Measurements from ENCODE around the gene SPATA2L. TPM values are rescaled to one million over a fixed set of nuclear protein-coding genes. Genes with fewer than 3 reads are reported as not detected.

The SPATA2L gene
- total RNA-seq, 4 donors from 2014 or later: 1.3 to 7.5 (median 3.2) TPM

- Histone ChIP-seq H3K27me3 (no peaks in the 10 kb centered on the region), H3K27ac (no peak overlapping the region), H3K4me1 (peaks cover 16 to 18% of the 10 kb centered on the region in 2 donors), H3K4me3 (no peak overlapping the region), H3K9me3 (no peaks in the 10 kb centered on the region), H3K36me3 (peaks cover 0 to 9% of the 10 kb centered on the region in 2 donors)
- no peak for DNase-seq
- intact Hi-C loops (cut with DNase I; ENCODE audit: low total_unique reads): no loop called here
- in situ Hi-C loops (cut with MboI; ENCODE audit: low sequenced_read_pairs in 4 of 4): no loop called here
- TF ChIP-seq POLR2A (IDR thresholded peaks at IDR 0.05) (no peak), CTCF (IDR thresholded peaks at IDR 0.05 in 4 of 5, conservative IDR thresholded peaks at IDR 0.05 in 1 of 5) (no peak)
- no peak for ATAC-seq
Observed at GRCh38 chr16:89661215-89661614, 40.3 kb downstream of the SPATA2L start.

- H3K27ac ChIP-seq: no peak overlapping the region
- no peak for ATAC-seq
- peaks cover 18 to 19% of the 10 kb centered on the region in 2 donors for H3K4me1 ChIP-seq
- DNase-seq: no peak
- H3K9me3 ChIP-seq: no peaks in the 10 kb centered on the region
- H3K36me3 ChIP-seq: peaks cover 0 to 9% of the 10 kb centered on the region in 2 donors
- TF ChIP-seq CTCF (IDR thresholded peaks at IDR 0.05 in 4 of 5, conservative IDR thresholded peaks at IDR 0.05 in 1 of 5) (no peak), POLR2A (IDR thresholded peaks at IDR 0.05) (no peak)
- no peak overlapping the region for H3K4me3 ChIP-seq
- H3K27me3 ChIP-seq: no peaks in the 10 kb centered on the region
- in situ Hi-C loops (cut with MboI; ENCODE audit: low sequenced_read_pairs in 4 of 4): no loop called here
- intact Hi-C loops (cut with DNase I; ENCODE audit: low total_unique reads): no loop called here
Observed at GRCh38 chr16:89660146-89660545, 41.4 kb downstream of the SPATA2L start.

GRCh38 chr16:89658221-89658879 is 43.2 kb downstream of the SPATA2L start:
- Histone ChIP-seq H3K9me3 (no peaks in the 10 kb centered on the region), H3K4me3 (peak overlapping the region; percentile 96 to 100 (median 99)), H3K4me1 (peaks cover 18 to 19% of the 10 kb centered on the region in 2 donors), H3K27me3 (no peaks in the 10 kb centered on the region), H3K36me3 (peaks cover 0 to 4% of the 10 kb centered on the region in 2 donors), H3K27ac (peak overlapping the region; percentile 86 to 91 (median 89))
- TF ChIP-seq CTCF (IDR thresholded peaks at IDR 0.05 in 4 of 5, conservative IDR thresholded peaks at IDR 0.05 in 1 of 5) (no peak), POLR2A (IDR thresholded peaks at IDR 0.05) (no peak)
- ATAC-seq (no peak), DNase-seq (no peak)
- intact Hi-C loops (cut with DNase I; ENCODE audit: low total_unique reads) (loop anchor here (10.0 kb wide), 1 partner anchor 414 kb away; no protein-coding TSS in a partner anchor), in situ Hi-C loops (cut with MboI; ENCODE audit: low sequenced_read_pairs in 4 of 4) (no loop called here)

- H3K27ac ChIP-seq: peak within 1 kb of the TSS; percentile 86 to 91 (median 89)
Observed at GRCh38 chr16:89657442-89658220, 43.9 kb downstream of the SPATA2L start, which contains the start of the genes CHMP1A and SPATA33. TSS of gene CHMP1A (minus strand) at chr16:89657708. CDS start at chr16:89657588, 120 bp downstream. TSS of gene SPATA33 (plus strand) at chr16:89657836. CDS start at chr16:89657912, 76 bp downstream.

More at GRCh38 chr16:89657442-89658220, 43.9 kb downstream of the SPATA2L start, which contains the start of the genes CHMP1A and SPATA33:
- peaks cover 18 to 19% of the 10 kb centered on the region in 2 donors for H3K4me1 ChIP-seq
- H3K36me3 ChIP-seq: no peaks in the 10 kb centered on the region
- intact Hi-C loops (cut with DNase I; ENCODE audit: low total_unique reads): loop anchor here (1.0 to 10.0 kb wide), 4 partner anchors 29 to 413 kb away; partner anchors contain the start of genes CDK10, VPS9D1 and ZNF276
- H3K4me3 ChIP-seq: peak within 1 kb of the TSS; percentile 96 to 100 (median 99)
- H3K9me3 ChIP-seq: no peaks in the 10 kb centered on the region
- in situ Hi-C loops (cut with MboI; ENCODE audit: low sequenced_read_pairs in 4 of 4): no loop called here
- DNase-seq (peak; percentile 70 to 84), ATAC-seq (peak; percentile 98)
- no peaks in the 10 kb centered on the region for H3K27me3 ChIP-seq
- peak; percentile 54 to 78 for TF ChIP-seq POLR2A (IDR thresholded peaks at IDR 0.05)
- TF ChIP-seq CTCF (IDR thresholded peaks at IDR 0.05 in 4 of 5, conservative IDR thresholded peaks at IDR 0.05 in 1 of 5): no peak
